PC-3 (cell line): ENCODE data around the gene ANKRD13C.

Source experiments
- EZH2 ChIP-seq: fragments of 300-600 bp; sonication (generic); IDR thresholded peaks from one replicate; pipeline ENCODE4 v1.6.1; 2017; ENCODE audit warnings: antibody characterized with exemption, mild to moderate bottlenecking, low read length; ENCODE audit not compliant: unreplicated experiment
- TF ChIP-seq, protein P1 (sequence below): fragments of 300-600 bp; sonication (generic); conservative IDR thresholded peaks from 2 replicates; pipeline ENCODE4 v1.5.1; 2017; ENCODE audit warnings: antibody characterized with exemption, low read depth, mild to moderate bottlenecking, low read length

- TF ChIP-seq EZH2 = no peak
- TF ChIP-seq, protein P1, sequence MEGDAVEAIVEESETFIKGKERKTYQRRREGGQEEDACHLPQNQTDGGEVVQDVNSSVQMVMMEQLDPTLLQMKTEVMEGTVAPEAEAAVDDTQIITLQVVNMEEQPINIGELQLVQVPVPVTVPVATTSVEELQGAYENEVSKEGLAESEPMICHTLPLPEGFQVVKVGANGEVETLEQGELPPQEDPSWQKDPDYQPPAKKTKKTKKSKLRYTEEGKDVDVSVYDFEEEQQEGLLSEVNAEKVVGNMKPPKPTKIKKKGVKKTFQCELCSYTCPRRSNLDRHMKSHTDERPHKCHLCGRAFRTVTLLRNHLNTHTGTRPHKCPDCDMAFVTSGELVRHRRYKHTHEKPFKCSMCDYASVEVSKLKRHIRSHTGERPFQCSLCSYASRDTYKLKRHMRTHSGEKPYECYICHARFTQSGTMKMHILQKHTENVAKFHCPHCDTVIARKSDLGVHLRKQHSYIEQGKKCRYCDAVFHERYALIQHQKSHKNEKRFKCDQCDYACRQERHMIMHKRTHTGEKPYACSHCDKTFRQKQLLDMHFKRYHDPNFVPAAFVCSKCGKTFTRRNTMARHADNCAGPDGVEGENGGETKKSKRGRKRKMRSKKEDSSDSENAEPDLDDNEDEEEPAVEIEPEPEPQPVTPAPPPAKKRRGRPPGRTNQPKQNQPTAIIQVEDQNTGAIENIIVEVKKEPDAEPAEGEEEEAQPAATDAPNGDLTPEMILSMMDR = no peak
Observed at GRCh38 chr1:70383483-70383882, 29.0 kb upstream of the ANKRD13C start.
